Prostate gland (tissue), 2 donors: ENCODE results near the gene CLSTN1. TPM values are rescaled to one million over a fixed set of nuclear protein-coding genes. Genes with fewer than 3 reads are reported as not detected.
"Not testable (repeated sequence)": the region's sequence is repeated elsewhere in the genome, so short reads cannot be mapped to it uniquely, and the experiment has no call there.

Experiments used
- DNase-seq: peaks from one replicate; pipeline ENCODE4 v3.0.0-alpha.2; 2019; ENCODE audit warnings: low spot score
- H3K27ac ChIP-seq, 2 donors: fragments of 200-600 bp; sonication (generic); 2 replicates each; pipeline ENCODE4 v1.5.1; 2017 to 2019
- H3K27me3 ChIP-seq: fragments of 200-600 bp; sonication (generic); replicated peaks from 2 replicates; pipeline ENCODE4 v1.5.1; 2019; ENCODE audit not compliant: insufficient read depth
- H3K36me3 ChIP-seq, 2 donors: fragments of 200-600 bp; sonication (generic); 1 replicate in 1 of 2; 2 replicates in 1 of 2; pipeline versions ENCODE4 v1.5.1 to v1.8.1; 2017 to 2019
- H3K4me1 ChIP-seq: fragments of 200-600 bp; sonication (generic); replicated peaks from 2 replicates; pipeline ENCODE4 v1.5.1; 2019
- H3K4me3 ChIP-seq, 2 donors: fragments of 200-600 bp; sonication (generic); 2 replicates each; pipeline ENCODE4 v1.5.1; 2017 to 2019
- H3K9me3 ChIP-seq: fragments of 200-600 bp; sonication (generic); 2 replicates; pipeline ENCODE4 v1.5.1; 2017
- POLR2A ChIP-seq: fragments of 450-650 bp; IDR thresholded peaks from one replicate; pipeline ENCODE4 v1.6.1; 2016; ENCODE audit warnings: antibody characterized with exemption, mild to moderate bottlenecking
- POLR2AphosphoS5 ChIP-seq: sonication (generic); formaldehyde crosslinking; IDR thresholded peaks from one replicate; pipeline ENCODE4 v1.6.1; 2017; ENCODE audit warnings: antibody characterized with exemption
- WGBS: methylation state at CpG from one replicate; pipeline ENCODE4 v1.1.5; 2018; 5-methylcytosine and 5-hydroxymethylcytosine counted together
- intact Hi-C: fragments of 100-400 bp; cut with DNase I; formaldehyde crosslinking; loops from one replicate; pipeline ENCODE4 v1.14.2; 2022
- total RNA-seq, 2 donors: library from RNA; depleted of rRNA; stranded (reverse); fragments of >200 nt; gene quantifications; one replicate each; pipeline ENCODE4 v1.1.0, GENCODE V29; 2016
- TF ChIP-seq, protein P1 (sequence below), 4 experiments: fragments of 200-600 bp in 2 of 4; fragments of 450-650 bp in 2 of 4; sonication (generic) in 2 of 4; IDR thresholded peaks; 1 replicate in 3 of 4; 2 replicates in 1 of 4; pipeline ENCODE4 v1.5.1; 2016 to 2019; ENCODE audit warnings: antibody characterized with exemption in 4 of 4, mild to moderate bottlenecking in 2 of 4, moderate library complexity in 2 of 4

The CLSTN1 gene
- total RNA-seq, 2 donors from 2014 or later = 133 to 230 TPM

DNA sequence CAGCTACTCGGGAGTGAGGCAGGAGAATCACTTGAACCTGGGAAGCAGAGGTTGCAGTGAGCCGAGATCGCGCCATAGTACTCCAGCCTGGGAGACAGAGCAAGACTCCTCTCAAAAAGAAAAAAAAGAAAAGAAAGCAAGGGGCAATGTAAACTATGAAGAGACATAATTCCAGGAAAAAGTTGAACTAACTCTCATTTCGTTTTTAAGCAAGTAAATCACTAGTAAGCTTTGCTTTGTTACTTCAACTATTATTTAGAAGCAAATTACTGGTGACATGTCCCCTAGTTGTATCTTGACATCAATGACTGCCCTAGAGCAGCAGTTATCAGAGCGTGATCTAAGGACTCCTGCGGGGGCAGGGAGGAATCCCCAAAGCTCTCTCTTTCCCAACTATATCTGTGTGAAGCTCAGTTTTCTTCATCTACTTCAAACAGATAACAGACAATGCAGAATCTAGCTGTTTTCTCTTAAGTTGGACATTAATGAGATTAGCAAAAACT, 18.7 kb downstream of the CLSTN1 start:
- Histone ChIP-seq H3K27ac (peak overlapping the region in 1 of 2 donors; percentile 31), H3K4me3 (no peak overlapping the region), H3K27me3 (no peaks in the 10 kb centered on the region), H3K4me1 (peaks cover 8% of the 10 kb centered on the region), H3K36me3 (no peaks in the 10 kb centered on the region), H3K9me3 (no peaks in the 10 kb centered on the region)
- no peak for DNase-seq
- TF ChIP-seq POLR2AphosphoS5 (no peak), POLR2A (no peak)
- TF ChIP-seq, protein P1, sequence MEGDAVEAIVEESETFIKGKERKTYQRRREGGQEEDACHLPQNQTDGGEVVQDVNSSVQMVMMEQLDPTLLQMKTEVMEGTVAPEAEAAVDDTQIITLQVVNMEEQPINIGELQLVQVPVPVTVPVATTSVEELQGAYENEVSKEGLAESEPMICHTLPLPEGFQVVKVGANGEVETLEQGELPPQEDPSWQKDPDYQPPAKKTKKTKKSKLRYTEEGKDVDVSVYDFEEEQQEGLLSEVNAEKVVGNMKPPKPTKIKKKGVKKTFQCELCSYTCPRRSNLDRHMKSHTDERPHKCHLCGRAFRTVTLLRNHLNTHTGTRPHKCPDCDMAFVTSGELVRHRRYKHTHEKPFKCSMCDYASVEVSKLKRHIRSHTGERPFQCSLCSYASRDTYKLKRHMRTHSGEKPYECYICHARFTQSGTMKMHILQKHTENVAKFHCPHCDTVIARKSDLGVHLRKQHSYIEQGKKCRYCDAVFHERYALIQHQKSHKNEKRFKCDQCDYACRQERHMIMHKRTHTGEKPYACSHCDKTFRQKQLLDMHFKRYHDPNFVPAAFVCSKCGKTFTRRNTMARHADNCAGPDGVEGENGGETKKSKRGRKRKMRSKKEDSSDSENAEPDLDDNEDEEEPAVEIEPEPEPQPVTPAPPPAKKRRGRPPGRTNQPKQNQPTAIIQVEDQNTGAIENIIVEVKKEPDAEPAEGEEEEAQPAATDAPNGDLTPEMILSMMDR (IDR thresholded peaks at IDR 0.05) = no peak
- 47% methylated on average over 7 of the region's 7 CpGs for WGBS
- intact Hi-C loops = no loop called here

DNA sequence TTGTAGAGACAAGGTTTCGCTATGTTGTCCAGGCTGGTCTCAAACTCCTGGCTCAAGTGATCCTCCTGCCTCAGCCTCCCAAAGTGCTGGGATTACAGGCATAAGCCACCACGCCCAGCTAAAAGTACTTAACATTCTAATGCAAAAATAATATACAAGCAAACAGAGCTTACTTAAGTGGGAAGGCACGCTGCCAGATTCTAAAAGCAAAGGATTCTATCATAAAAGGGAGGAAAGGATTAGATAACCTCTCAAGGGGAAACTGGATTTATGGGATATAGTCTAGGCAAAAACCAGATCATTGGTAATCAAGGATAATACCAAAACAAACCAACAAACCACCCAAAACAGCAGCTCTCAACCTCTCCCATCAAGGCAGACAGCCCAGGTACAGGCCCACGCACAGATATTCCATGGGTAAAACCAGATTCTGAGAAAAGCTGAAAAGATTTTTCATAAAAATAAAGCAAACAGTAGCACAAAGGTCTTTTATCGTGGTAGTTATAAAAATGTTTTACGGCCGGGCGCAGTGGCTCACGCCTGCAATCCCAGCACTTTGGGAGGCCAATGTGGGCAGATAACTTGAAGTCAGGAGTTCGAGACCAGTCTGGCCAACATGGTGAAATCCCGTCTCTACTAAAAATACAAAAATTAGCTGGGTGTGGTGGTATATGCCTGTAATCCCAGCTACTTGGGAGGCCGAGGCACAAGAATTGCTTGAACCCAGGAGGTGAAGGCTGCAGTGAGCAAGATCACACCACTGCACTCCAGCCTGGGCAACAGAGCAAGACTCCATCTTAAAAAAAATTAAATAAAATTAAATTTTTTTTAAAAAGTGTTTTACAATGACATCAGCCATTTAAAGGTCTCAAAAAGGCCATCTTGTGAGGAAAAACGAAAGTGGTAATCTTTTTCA, 20.5 kb downstream of the CLSTN1 start:
- H3K9me3 ChIP-seq, H3K4me1 ChIP-seq, intact Hi-C loops, H3K27ac ChIP-seq, H3K36me3 ChIP-seq, DNase-seq, H3K27me3 ChIP-seq, H3K4me3 ChIP-seq: not testable (repeated sequence)
- 78% methylated on average over 13 of the region's 13 CpGs for WGBS

DNA sequence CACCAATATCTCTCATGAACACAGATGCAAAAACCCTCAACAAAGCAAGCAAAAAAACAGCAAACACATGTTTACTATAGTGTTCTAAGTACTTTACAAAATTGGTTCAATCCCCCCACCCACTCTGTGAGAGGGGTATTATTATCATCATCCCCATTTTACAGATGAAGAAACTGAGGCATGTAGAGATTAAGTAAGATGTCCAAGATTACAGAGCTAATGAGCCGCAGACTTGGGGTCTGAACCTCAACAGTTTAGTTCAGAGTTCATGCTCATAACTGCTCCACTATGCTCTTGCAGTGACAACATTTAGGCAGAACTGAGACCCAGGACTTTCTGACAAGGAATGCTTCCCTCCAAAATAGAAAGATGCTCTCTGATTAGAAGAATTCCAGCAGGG, 21.9 kb downstream of the CLSTN1 start:
- Histone ChIP-seq H3K4me3 (no peak overlapping the region), H3K27me3 (no peaks in the 10 kb centered on the region), H3K36me3 (no peaks in the 10 kb centered on the region), H3K9me3 (no peaks in the 10 kb centered on the region), H3K4me1 (peaks cover 8% of the 10 kb centered on the region), H3K27ac (no peak overlapping the region)
- TF ChIP-seq POLR2A (no peak), POLR2AphosphoS5 (no peak)
- TF ChIP-seq, protein P1 (IDR thresholded peaks at IDR 0.05) = no peak
- intact Hi-C loops = no loop called here
- DNase-seq = no peak
- 100% methylated on average over 1 of the region's 1 CpG for WGBS

DNA sequence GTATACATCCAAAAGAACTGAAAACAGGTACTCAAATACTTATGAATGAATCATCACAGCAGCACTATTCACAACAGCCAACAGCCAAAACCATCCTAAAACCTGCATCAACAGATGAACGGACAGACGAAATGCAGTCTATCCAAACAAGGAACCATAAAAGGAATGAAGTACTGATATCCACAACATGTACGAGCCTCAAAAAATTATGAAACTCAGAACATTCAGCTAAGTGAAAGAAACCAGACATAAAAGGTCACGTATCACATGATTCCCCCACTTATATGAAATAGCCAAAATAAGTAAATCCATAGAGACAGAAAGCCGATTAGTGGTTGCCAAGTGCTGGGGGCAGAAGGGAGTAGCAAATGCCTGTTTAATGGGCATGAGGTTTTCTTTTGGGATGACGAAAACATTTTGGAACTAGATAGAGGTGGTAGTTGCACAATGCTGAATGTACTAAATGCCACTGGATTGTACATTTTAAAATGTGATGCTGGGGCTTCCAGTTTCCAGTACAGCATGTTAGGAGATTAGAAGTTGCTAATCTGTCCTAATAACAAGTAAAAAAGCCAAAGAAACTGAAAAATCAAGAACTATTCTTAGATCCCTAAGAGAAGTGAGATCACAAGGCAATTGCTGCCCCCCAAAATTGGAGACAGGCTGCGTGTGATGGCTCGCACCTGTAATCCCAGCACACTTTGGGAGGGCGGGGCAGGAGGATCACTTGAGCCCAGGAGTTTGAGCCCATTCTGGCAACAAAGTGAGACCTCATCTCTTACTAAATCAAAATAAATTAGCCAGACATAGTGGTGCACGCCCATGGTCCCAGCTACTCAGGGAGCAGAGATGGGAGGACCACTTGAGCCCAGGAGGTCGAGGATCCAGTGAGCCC, 25.3 kb downstream of the CLSTN1 start:
- H3K4me1 ChIP-seq = no peaks in the 10 kb centered on the region
- no peak overlapping the region for H3K27ac ChIP-seq
- H3K4me3 ChIP-seq = no peak overlapping the region
- no peaks in the 10 kb centered on the region for H3K27me3 ChIP-seq
- intact Hi-C loops = no loop called here
- TF ChIP-seq, protein P1 (IDR thresholded peaks at IDR 0.05) = no peak
- TF ChIP-seq POLR2AphosphoS5 (peak; percentile 59), POLR2A (no peak)
- WGBS = 57% methylated on average over 11 of the region's 11 CpGs
- no peaks in the 10 kb centered on the region for H3K36me3 ChIP-seq
- no peaks in the 10 kb centered on the region for H3K9me3 ChIP-seq
- DNase-seq = no peak

DNA sequence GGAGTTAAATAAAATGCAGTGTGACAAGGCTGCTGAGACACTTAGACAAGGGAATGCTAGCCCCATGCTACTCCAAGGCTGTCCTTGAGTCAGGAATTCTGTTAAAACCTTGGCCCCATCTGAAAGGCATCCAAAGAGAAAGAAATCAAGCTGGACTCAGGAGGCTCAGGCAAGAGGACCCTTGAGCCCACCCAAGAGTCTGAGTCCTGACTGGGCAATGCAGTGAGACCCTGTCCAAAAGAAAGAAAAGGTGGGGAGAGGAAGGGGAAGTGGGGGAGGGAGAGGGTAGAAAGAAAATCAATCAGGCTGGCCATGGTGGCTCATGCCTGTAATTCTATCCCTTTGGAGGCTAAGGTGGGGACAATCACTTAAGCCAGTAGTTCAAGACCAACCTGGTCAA, 26.7 kb downstream of the CLSTN1 start:
- no peaks in the 10 kb centered on the region for H3K27me3 ChIP-seq
- intact Hi-C loops = no loop called here
- H3K36me3 ChIP-seq = no peaks in the 10 kb centered on the region
- H3K4me3 ChIP-seq = no peak overlapping the region
- H3K9me3 ChIP-seq = no peaks in the 10 kb centered on the region
- H3K27ac ChIP-seq = no peak overlapping the region
- no peak for DNase-seq
- no peaks in the 10 kb centered on the region for H3K4me1 ChIP-seq
- TF ChIP-seq, protein P1 (IDR thresholded peaks at IDR 0.05) = no peak
- TF ChIP-seq POLR2AphosphoS5 (no peak), POLR2A (no peak)
